Calu3 (cell line): Measurements from ENCODE around the gene RPS6KB2. TPM values are rescaled to one million over a fixed set of nuclear protein-coding genes. Genes with fewer than 3 reads are reported as not detected.

Source experiments
- BruUV-seq: library from RNA; stranded (reverse); fragments of 400-500 nt; replicated peaks from 2 replicates; lab custom pipeline; 2021; lab: Mats Ljungman, UMichigan
- CTCF ChIA-PET: fragments of 300-600 bp; sonication (Branson Sonifier 250); formaldehyde crosslinking; loops from one replicate; lab custom pipeline; 2022; ENCODE audit warnings: antibody characterized with exemption; lab: Charles Lee
- DNase-seq: peaks from one replicate; pipeline ENCODE4 v3.0.0; 2022
- H3K27ac Mint-ChIP-seq: one replicate; pipeline ENCODE4 v1.8.0; 2022; ENCODE audit warnings: mixed read lengths; ENCODE audit not compliant: unreplicated experiment
- H3K27me3 Mint-ChIP-seq: one replicate; pipeline ENCODE4 v1.8.0; 2022; ENCODE audit warnings: mixed read lengths; ENCODE audit not compliant: unreplicated experiment
- H3K36me3 Mint-ChIP-seq: one replicate; pipeline ENCODE4 v1.8.0; 2022; ENCODE audit warnings: mild to moderate bottlenecking, moderate library complexity, mixed read lengths; ENCODE audit not compliant: insufficient read depth, unreplicated experiment
- H3K4me1 Mint-ChIP-seq: one replicate; pipeline ENCODE4 v1.8.0; 2022; ENCODE audit warnings: mild to moderate bottlenecking, low read depth, mixed read lengths; ENCODE audit not compliant: unreplicated experiment
- H3K4me3 Mint-ChIP-seq: one replicate; pipeline ENCODE4 v1.8.0; 2022; ENCODE audit warnings: mild to moderate bottlenecking, low read depth, moderate library complexity, mixed read lengths; ENCODE audit not compliant: unreplicated experiment
- H3K9me3 Mint-ChIP-seq: one replicate; pipeline ENCODE4 v1.8.0; 2022; ENCODE audit warnings: low read depth, mixed read lengths; ENCODE audit not compliant: unreplicated experiment
- intact Hi-C: fragments of 100-400 bp; cut with micrococcal nuclease; formaldehyde crosslinking; loops from one replicate; pipeline ENCODE4 v1.10.0; 2022; ENCODE audit not compliant: unreplicated experiment
- total RNA-seq: library from RNA; stranded (reverse); gene quantifications from 2 replicates; pipeline ENCODE4 v1.2.3, GENCODE V29; 2022
- TF ChIP-seq, protein P1 (sequence below): fragments of 200-600 bp; IDR thresholded peaks from one replicate; pipeline ENCODE4 v1.8.0; 2022; ENCODE audit warnings: antibody characterized with exemption; ENCODE audit not compliant: unreplicated experiment

The RPS6KB2 gene
- total RNA-seq, 1 experiment from 2014 or later: 44.3 TPM

GRCh38 chr11:67451658-67451976, 23.3 kb downstream of the RPS6KB2 start:
- TF ChIP-seq, protein P1, sequence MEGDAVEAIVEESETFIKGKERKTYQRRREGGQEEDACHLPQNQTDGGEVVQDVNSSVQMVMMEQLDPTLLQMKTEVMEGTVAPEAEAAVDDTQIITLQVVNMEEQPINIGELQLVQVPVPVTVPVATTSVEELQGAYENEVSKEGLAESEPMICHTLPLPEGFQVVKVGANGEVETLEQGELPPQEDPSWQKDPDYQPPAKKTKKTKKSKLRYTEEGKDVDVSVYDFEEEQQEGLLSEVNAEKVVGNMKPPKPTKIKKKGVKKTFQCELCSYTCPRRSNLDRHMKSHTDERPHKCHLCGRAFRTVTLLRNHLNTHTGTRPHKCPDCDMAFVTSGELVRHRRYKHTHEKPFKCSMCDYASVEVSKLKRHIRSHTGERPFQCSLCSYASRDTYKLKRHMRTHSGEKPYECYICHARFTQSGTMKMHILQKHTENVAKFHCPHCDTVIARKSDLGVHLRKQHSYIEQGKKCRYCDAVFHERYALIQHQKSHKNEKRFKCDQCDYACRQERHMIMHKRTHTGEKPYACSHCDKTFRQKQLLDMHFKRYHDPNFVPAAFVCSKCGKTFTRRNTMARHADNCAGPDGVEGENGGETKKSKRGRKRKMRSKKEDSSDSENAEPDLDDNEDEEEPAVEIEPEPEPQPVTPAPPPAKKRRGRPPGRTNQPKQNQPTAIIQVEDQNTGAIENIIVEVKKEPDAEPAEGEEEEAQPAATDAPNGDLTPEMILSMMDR: no peak
- Mint-ChIP-seq H3K9me3 (no peaks in the 10 kb centered on the region), H3K4me3 (peak overlapping the region; percentile 75), H3K4me1 (peaks cover 15% of the 10 kb centered on the region), H3K27me3 (no peaks in the 10 kb centered on the region), H3K27ac (peak overlapping the region; percentile 78), H3K36me3 (peaks cover 15% of the 10 kb centered on the region)
- no peak for DNase-seq
- no TSS peak for BruUV-seq
- intact Hi-C loops: no loop called here
- CTCF ChIA-PET: interaction anchor here (0.6 to 1.7 kb wide), 6 partner anchors 9 to 59 kb away, joined by 3 to 10 read pairs (median 4); partner anchors contain the start of genes AIP, PPP1CA and TMEM134

DNA sequence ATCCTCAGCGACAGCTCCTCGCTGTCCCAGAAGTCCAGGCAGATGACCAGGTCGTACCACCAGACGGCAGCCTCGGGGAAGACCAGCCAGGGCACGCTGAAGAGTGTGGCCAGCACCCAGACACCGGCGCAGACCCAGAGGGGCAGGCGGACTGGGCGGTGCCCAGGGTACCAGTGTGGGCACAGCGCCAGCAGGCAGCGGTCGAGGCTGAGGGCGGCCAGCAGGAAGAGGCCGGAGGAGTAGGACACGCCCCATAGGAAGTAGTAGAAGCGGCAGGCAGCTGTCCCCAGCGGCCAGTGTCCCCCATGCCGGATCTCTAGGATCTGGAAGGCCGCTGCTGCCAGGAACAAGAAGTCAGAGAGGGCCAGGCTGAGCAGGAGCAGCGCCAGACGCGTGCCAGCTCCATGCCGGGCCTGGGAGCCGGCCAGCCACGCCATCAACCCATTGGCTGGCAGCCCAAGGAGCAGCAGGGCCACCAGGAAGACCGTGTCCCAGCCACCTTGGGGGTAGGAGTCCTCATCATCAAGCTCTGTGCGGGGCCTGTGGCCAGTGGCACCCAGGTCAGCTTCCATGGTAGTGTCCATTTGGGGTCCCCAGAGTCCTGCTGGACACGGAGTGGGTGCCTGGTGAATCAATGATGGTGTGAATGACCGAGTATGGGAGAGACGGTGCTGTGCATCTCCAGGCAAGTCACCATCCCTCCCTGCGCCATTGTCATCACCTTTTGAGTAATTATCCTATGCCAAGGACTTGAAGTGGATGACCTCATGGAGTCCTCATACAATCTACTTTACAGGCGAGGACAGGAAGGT, 24.1 kb downstream of the RPS6KB2 start, which contains the start of gene GPR152:
Gene GPR152 (minus strand): TSS at position 589 of the 812 bp plus-strand sequence. CDS start 5 bp downstream, at position 584.
- H3K27ac Mint-ChIP-seq: peak within 1 kb of the TSS; percentile 78
- DNase-seq: peak; percentile 90
- H3K36me3 Mint-ChIP-seq: peaks cover 15% of the 10 kb centered on the region
- TF ChIP-seq, protein P1: no peak
- no peaks in the 10 kb centered on the region for H3K9me3 Mint-ChIP-seq
- CTCF ChIA-PET: interaction anchor here (0.7 to 1.7 kb wide), 6 partner anchors 13 to 70 kb away, joined by 3 to 10 read pairs (median 4); partner anchors contain the start of genes AIP, PPP1CA and TMEM134
- peak within 1 kb of the TSS; percentile 75 for H3K4me3 Mint-ChIP-seq
- peaks cover 15% of the 10 kb centered on the region for H3K4me1 Mint-ChIP-seq
- BruUV-seq: TSS peak; percentile 72
- intact Hi-C loops: no loop called here
- H3K27me3 Mint-ChIP-seq: no peaks in the 10 kb centered on the region

DNA sequence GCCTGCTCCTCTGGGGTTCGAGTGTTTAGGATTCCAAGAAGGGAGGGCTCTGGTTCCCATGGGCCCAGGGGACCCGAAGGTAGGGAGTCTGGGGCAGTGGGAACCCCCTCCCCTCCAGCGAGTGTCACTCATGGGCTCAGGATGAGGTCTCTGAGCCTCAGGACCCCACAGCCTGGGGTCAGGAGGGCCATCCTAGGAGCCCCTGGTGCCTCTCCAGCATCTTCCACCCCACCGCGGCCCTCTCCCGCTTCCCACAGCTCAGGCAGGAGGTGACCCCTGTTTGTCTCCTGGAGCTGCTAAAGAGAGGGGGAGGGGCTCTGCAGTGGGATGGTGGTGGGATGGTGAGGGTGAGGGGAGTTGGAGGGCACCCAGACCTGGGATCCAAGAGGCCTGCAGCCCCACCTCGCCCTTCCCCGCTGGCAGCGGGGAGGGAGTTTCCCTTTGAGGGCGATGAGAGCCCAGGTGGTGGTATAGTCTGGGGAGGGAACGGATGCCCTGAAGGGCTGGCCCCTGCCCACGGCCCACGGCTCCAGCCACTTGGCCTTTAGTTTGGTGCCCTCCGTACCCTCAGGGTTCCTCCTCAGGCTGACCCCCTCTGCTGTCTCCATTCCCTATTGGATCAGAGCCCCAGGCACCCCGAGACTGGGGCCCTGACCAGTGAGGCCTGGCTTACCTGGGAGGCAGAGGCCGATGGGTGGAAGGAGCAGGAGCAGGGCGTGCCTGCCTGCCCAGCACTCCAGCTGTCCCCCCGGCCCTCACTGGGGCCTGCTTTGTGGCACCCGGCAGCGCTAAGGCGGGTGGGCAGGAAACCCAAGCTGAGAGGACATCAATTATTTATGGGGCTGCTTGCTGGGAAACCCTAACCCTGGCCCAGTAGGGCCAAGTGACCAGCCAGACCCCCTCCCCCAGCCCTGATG, 25.8 kb downstream of the RPS6KB2 start:
- TF ChIP-seq, protein P1: no peak
- no peak for DNase-seq
- H3K27ac Mint-ChIP-seq: no peak overlapping the region
- CTCF ChIA-PET: no interaction called here
- no peaks in the 10 kb centered on the region for H3K9me3 Mint-ChIP-seq
- H3K4me3 Mint-ChIP-seq: no peak overlapping the region
- peaks cover 15% of the 10 kb centered on the region for H3K4me1 Mint-ChIP-seq
- intact Hi-C loops: no loop called here
- no TSS peak for BruUV-seq
- no peaks in the 10 kb centered on the region for H3K27me3 Mint-ChIP-seq
- H3K36me3 Mint-ChIP-seq: peaks cover 15% of the 10 kb centered on the region

GRCh38 chr11:67455054-67455453, 26.8 kb downstream of the RPS6KB2 start, which contains the start of gene CABP4:
CABP4 (plus strand) TSS chr11:67455354; CDS start chr11:67455424, 70 bp downstream.
- TF ChIP-seq, protein P1: no peak
- Mint-ChIP-seq H3K4me1 (peaks cover 15% of the 10 kb centered on the region), H3K36me3 (peaks cover 20% of the 10 kb centered on the region), H3K4me3 (no peak within 1 kb of the TSS), H3K27me3 (no peaks in the 10 kb centered on the region), H3K9me3 (no peaks in the 10 kb centered on the region), H3K27ac (no peak within 1 kb of the TSS)
- no TSS peak for BruUV-seq
- CTCF ChIA-PET: no interaction called here
- no peak for DNase-seq
- intact Hi-C loops: no loop called here
